Activated T-helper 1 cell treated with anti-CD3 and anti-CD28 coated beads, Interleukin-12 subunit alpha, Interleukin-12 subunit beta, Interleukin-2, Interleukin-4 antibody, amounts not matched to agents 30 ng/mL and 10 ng/mL and 1 ng/mL, durations not matched to agents 14 hours and 24 hours and 36 hours (primary cell): ENCODE results near the gene ZNF471. TPM values are rescaled to one million over a fixed set of nuclear protein-coding genes. Genes with fewer than 3 reads are reported as not detected.

Source experiments
- total RNA-seq: library from RNA; stranded (reverse); gene quantifications from 2 replicates; pipeline ENCODE4 v1.2.3, GENCODE V29; 2022

ZNF471 gene
- total RNA-seq, 1 donor from 2014 or later, result 0.16 TPM

Other genes starting within 250 kb of the ZNF471 start
- gene EDDM13, start 235.1 kb upstream of the ZNF471 start, total RNA-seq, result 0.29 and 0.51 TPM in 2 replicates
- gene ZSCAN5A, start 193.0 kb upstream of the ZNF471 start, total RNA-seq, result 7.3 and 7.5 TPM in 2 replicates
- 1.2 and 1.3 TPM in 2 replicates for gene ZNF582, start 114.3 kb upstream of the ZNF471 start, total RNA-seq
- gene ZNF583, start 103.5 kb upstream of the ZNF471 start, total RNA-seq, result 1.4 and 2.1 TPM in 2 replicates
- gene ZNF667, start 30.5 kb upstream of the ZNF471 start, total RNA-seq, result 0.05 and 0.07 TPM in 2 replicates
- gene ZFP28, start 31.1 kb downstream of the ZNF471 start, total RNA-seq, result 1.4 and 2.8 TPM in 2 replicates
- gene ZNF470, start 59.6 kb downstream of the ZNF471 start, total RNA-seq, result 1.2 and 2.4 TPM in 2 replicates
- gene ZNF71, start 87.4 kb downstream of the ZNF471 start, total RNA-seq, result 5.1 and 5.9 TPM in 2 replicates
- gene SMIM17, start 135.3 kb downstream of the ZNF471 start, total RNA-seq, result 0.18 TPM in 1 of 2 replicates, not detected in the other
- gene ZNF835, start 163.9 kb downstream of the ZNF471 start, total RNA-seq, result not detected in 2 replicates